C4-2B (cell line): Measurements from ENCODE around the gene ZFYVE9.

Experiments used
- ZFX ChIP-seq: fragments of 450-650 bp; IDR thresholded peaks from 2 replicates; pipeline ENCODE4 v1.6.1; 2017
- TF ChIP-seq, protein P1 (sequence below): fragments of 450-650 bp; conservative IDR thresholded peaks from 2 replicates; pipeline ENCODE4 v1.5.1; 2017; ENCODE audit warnings: mild to moderate bottlenecking

DNA sequence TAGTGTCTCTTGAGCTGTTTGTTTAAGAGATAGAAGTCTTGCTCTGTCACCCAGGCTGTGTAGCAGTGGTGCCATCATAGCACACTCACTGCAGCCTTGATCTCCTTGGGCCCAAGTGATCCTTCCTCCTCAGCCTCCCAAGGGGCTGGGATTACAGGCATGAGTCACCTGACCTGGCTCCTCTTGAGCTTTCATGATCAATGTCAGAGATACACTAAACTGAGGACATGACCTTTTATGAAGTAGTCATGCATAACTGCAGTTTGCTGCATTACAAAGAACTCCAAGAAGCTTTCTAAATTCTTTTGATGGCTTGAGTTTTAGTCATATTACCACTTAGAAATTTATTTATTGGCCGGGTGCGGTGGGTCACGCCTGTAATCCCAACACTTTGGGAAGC lies 146.4 kb downstream of the ZFYVE9 start:
- TF ChIP-seq, protein P1, sequence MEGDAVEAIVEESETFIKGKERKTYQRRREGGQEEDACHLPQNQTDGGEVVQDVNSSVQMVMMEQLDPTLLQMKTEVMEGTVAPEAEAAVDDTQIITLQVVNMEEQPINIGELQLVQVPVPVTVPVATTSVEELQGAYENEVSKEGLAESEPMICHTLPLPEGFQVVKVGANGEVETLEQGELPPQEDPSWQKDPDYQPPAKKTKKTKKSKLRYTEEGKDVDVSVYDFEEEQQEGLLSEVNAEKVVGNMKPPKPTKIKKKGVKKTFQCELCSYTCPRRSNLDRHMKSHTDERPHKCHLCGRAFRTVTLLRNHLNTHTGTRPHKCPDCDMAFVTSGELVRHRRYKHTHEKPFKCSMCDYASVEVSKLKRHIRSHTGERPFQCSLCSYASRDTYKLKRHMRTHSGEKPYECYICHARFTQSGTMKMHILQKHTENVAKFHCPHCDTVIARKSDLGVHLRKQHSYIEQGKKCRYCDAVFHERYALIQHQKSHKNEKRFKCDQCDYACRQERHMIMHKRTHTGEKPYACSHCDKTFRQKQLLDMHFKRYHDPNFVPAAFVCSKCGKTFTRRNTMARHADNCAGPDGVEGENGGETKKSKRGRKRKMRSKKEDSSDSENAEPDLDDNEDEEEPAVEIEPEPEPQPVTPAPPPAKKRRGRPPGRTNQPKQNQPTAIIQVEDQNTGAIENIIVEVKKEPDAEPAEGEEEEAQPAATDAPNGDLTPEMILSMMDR, result no peak
- no peak for TF ChIP-seq ZFX
